Left lung (tissue), 10 donors: ENCODE results near the gene PMP22. TPM values are rescaled to one million over a fixed set of nuclear protein-coding genes. Genes with fewer than 3 reads are reported as not detected.

ENCODE experiments used
- ATAC-seq: fragments of 200-7000 bp; cut with Tn5 transposase; one replicate; pipeline ENCODE4 v1.9.1; 2020; ENCODE audit warnings: moderate library complexity
- DNase-seq, 4 donors: peaks; one replicate each; pipeline ENCODE4 v3.0.0-alpha.2; 2013 to 2020
- H3K27ac ChIP-seq, 2 donors: fragments of 200-600 bp; sonication (generic) in 1 of 2; one replicate each; pipeline versions ENCODE4 v1.5.0 to v1.8.0; 2020 to 2021
- H3K27me3 ChIP-seq, 2 donors: fragments of 200-600 bp; sonication (generic) in 1 of 2; one replicate each; pipeline versions ENCODE4 v1.5.0 to v1.8.0; 2020 to 2021
- H3K36me3 ChIP-seq, 2 donors: fragments of 200-600 bp; sonication (generic) in 1 of 2; one replicate each; pipeline versions ENCODE4 v1.5.0 to v1.8.0; 2020 to 2021
- H3K4me1 ChIP-seq, 2 donors: fragments of 200-600 bp; one replicate each; pipeline ENCODE4 v1.8.0; 2021
- H3K4me3 ChIP-seq, 2 donors: fragments of 200-600 bp; sonication (generic) in 1 of 2; one replicate each; pipeline versions ENCODE4 v1.5.0 to v1.8.0; 2020 to 2021; ENCODE audit warnings: mild to moderate bottlenecking in 1 of 2
- H3K9me3 ChIP-seq, 2 donors: fragments of 200-600 bp; sonication (generic) in 1 of 2; one replicate each; pipeline versions ENCODE4 v1.5.0 to v1.8.0; 2020 to 2021
- intact Hi-C, 2 donors: fragments of 100-400 bp; cut with DNase I; formaldehyde crosslinking; loops; one replicate each; pipeline versions ENCODE4 v1.11.2 to v1.14.2; 2022
- polyA plus RNA-seq, 6 donors: library from polyadenylated mRNA; unstranded; fragments of 120-200 nt; gene quantifications; one replicate each; pipeline ENCODE4 v1.2.1, GENCODE V29; 2013; ENCODE audit not compliant: insufficient read length in 6 of 6
- total RNA-seq, 2 donors: library from RNA; stranded (reverse); fragmentation: NEBNext Ultra II Directional; extraction: Animal tissue kit (Norgen Biotek cat#: 25700); gene quantifications; one replicate each; pipeline ENCODE4 v1.2.1, GENCODE V29; 2021
- TF ChIP-seq, protein P1 (sequence below), 2 donors: fragments of 200-600 bp; sonication (generic) in 1 of 2; IDR thresholded peaks; one replicate each; pipeline versions ENCODE4 v1.5.0 to v1.8.0; 2021; ENCODE audit warnings: antibody characterized with exemption in 2 of 2
- donor health status: DM: no; HTN: yes; CAD: no.
- donor health status: DM: no; HTN: no; CAD: no.

Gene PMP22
- total and polyA plus RNA-seq, 8 donors: 109 to 165 (median 135) TPM

DNA sequence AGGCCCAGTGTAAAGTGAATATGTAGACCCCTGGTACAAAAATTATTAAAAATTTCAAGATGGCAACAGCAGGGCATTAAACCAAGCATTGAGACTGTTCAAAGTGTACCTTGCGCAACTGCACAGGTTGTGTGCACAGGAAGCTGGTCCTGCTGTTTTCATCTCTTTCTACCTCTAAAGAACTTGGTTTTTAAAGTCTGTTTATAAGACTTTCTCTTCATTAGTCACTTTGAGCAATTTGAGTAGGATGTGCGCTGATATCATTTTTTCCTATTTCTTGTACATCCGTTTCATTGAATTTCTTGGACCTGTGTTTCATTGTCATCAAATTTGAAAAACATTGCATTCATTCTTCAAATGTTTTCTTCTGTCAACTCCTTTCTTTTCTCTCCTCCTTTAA, 16.8 kb upstream of the PMP22 start:
- no peaks in the 10 kb centered on the region for H3K9me3 ChIP-seq
- TF ChIP-seq, protein P1, sequence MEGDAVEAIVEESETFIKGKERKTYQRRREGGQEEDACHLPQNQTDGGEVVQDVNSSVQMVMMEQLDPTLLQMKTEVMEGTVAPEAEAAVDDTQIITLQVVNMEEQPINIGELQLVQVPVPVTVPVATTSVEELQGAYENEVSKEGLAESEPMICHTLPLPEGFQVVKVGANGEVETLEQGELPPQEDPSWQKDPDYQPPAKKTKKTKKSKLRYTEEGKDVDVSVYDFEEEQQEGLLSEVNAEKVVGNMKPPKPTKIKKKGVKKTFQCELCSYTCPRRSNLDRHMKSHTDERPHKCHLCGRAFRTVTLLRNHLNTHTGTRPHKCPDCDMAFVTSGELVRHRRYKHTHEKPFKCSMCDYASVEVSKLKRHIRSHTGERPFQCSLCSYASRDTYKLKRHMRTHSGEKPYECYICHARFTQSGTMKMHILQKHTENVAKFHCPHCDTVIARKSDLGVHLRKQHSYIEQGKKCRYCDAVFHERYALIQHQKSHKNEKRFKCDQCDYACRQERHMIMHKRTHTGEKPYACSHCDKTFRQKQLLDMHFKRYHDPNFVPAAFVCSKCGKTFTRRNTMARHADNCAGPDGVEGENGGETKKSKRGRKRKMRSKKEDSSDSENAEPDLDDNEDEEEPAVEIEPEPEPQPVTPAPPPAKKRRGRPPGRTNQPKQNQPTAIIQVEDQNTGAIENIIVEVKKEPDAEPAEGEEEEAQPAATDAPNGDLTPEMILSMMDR (IDR thresholded peaks at IDR 0.05): no peak
- no peak overlapping the region for H3K27ac ChIP-seq
- ATAC-seq (no peak), DNase-seq (no peak)
- H3K36me3 ChIP-seq: no peaks in the 10 kb centered on the region
- intact Hi-C loops: no loop called here
- no peaks in the 10 kb centered on the region for H3K4me1 ChIP-seq
- no peaks in the 10 kb centered on the region for H3K27me3 ChIP-seq
- no peak overlapping the region for H3K4me3 ChIP-seq

DNA sequence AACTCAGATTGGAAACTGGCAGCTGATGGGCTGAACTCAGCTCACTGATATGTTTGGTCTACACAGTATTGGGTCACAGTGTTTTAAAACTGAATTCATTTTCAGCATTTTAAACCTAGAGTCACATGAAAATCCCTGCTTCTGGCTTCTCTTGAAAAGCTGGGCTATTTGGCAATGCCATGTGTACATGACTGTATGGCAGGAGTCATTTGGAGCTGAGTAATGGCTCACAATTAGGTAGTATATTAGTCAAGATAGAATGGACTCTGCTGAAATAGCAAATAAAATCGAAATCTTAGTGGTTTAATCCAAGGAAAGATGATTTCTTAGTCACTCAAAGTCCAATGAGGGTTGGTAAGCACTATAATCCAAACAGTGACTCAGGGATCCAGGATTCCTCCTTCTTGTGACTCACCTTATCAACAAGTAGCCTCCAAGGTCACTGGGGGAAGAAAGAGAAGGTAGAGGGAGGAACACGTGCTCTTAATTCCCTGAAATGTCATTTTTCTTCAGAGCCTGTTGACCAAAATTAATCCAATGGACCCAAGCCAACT, 13.9 kb upstream of the PMP22 start:
- DNase-seq (no peak), ATAC-seq (peak; percentile 32)
- H3K4me3 ChIP-seq: no peak overlapping the region
- TF ChIP-seq, protein P1 (IDR thresholded peaks at IDR 0.05): no peak
- H3K4me1 ChIP-seq: no peaks in the 10 kb centered on the region
- no peaks in the 10 kb centered on the region for H3K36me3 ChIP-seq
- no peak overlapping the region for H3K27ac ChIP-seq
- intact Hi-C loops: no loop called here
- no peaks in the 10 kb centered on the region for H3K27me3 ChIP-seq
- no peaks in the 10 kb centered on the region for H3K9me3 ChIP-seq

DNA sequence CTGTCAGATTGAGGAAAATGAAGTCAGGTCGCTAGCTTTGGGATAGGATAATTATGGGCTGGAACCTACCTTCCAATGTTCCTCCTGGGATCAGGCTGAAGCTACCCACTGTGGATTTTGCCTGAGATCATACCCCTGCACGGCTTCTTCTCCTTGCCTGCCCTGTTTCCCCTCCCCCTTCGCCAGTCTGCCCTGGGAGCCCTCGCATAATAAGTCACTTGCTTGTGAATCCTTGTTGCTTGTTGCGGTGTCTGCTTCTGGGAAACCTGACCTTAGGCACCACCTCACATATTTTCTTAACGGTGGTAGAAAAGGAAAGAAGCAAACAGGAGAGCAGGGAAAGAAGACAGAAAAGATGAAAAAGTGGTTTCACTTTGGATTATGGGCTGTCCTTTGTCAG, 13.3 kb upstream of the PMP22 start:
- TF ChIP-seq, protein P1 (IDR thresholded peaks at IDR 0.05): no peak
- no peak overlapping the region for H3K4me3 ChIP-seq
- H3K27ac ChIP-seq: no peak overlapping the region
- H3K9me3 ChIP-seq: no peaks in the 10 kb centered on the region
- no peaks in the 10 kb centered on the region for H3K27me3 ChIP-seq
- DNase-seq (no peak), ATAC-seq (no peak)
- no peaks in the 10 kb centered on the region for H3K36me3 ChIP-seq
- H3K4me1 ChIP-seq: no peaks in the 10 kb centered on the region
- intact Hi-C loops: no loop called here

DNA sequence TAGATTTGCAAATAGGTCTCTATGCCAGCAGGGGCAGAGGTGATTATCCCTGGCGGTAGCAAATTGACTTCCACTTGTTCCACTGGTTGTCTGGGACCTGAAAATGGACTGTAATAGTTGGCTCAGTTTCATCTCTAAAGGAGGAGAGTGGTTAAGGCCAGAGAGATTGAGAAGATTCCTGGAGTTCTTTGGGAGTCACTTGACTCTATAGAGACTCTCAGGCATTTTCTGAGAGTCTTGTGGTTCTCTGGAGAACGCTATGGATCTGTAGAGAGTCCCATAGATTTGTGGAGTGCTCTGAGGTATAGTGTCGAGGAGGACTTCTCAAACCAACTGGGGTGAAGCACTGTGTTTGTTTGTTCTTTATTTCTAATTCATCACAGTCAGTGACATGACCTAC, 8.9 kb upstream of the PMP22 start:
- Histone ChIP-seq H3K9me3 (no peaks in the 10 kb centered on the region), H3K27ac (no peak overlapping the region), H3K4me3 (no peak overlapping the region), H3K36me3 (no peaks in the 10 kb centered on the region), H3K27me3 (no peaks in the 10 kb centered on the region), H3K4me1 (peaks cover 5% of the 10 kb centered on the region in 2 donors)
- TF ChIP-seq, protein P1 (IDR thresholded peaks at IDR 0.05): no peak
- ATAC-seq: peak; percentile 55
- intact Hi-C loops: no loop called here
- no peak for DNase-seq

DNA sequence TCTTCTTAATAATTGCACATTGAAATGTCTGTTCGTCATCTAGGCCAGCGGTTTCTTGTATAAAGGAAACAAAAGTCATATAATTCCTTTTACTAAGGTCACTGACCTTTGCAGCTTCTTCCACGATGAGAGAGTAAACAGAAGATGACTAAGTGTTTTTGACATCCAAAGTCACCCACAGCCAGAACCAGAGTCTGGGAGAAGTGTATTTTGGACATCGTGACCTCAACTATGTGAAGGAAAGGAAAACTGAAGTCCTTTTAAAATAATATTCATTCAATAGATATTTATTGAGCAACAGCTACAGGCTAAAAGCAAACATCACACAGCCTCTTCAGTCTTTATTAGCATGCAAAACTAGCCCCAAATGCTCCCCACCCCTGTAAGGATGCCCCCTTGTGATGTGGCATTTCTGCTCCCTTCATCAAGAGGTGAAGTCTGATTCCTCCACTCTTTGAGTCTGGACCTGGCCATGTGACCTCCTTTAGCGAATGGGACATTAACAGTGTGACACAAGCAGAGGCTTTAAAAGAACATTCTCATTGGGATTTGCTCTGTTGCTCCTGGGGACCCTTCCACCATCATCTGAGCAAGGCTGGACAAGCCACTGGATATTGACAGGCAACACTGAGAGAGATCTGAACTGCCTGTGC, 8.1 kb upstream of the PMP22 start:
- DNase-seq (no peak), ATAC-seq (peak; percentile 47)
- H3K27me3 ChIP-seq: no peaks in the 10 kb centered on the region
- no peaks in the 10 kb centered on the region for H3K36me3 ChIP-seq
- TF ChIP-seq, protein P1 (IDR thresholded peaks at IDR 0.05): no peak
- peaks cover 5% of the 10 kb centered on the region in 2 donors for H3K4me1 ChIP-seq
- peak overlapping the region in 1 of 2 donors; percentile 35 for H3K27ac ChIP-seq
- intact Hi-C loops: no loop called here
- H3K4me3 ChIP-seq: no peak overlapping the region
- H3K9me3 ChIP-seq: no peaks in the 10 kb centered on the region
